Measurements from ENCODE around the gene PVR. TPM values are rescaled to one million over a fixed set of nuclear protein-coding genes. Genes with fewer than 3 reads are reported as not detected.
"Not testable (repeated sequence)": the region's sequence is repeated elsewhere in the genome, so short reads cannot be mapped to it uniquely, and the experiment has no call there.

PVR gene
- total RNA-seq, 2 donors from 2014 or later: 44.7 to 54.6 TPM

GRCh38 chr19:44607049-44607448 is 36.7 kb upstream of the PVR start:
- intact Hi-C loops (cut with DNase I): no loop called here
- Histone ChIP-seq H3K27ac (peak overlapping the region; percentile 40), H3K9me3 (no peaks in the 10 kb centered on the region), H3K4me3 (no peak overlapping the region), H3K9ac (ENCODE audit: low read depth in 2 of 2, low read length in 2 of 2) (no peak overlapping the region), H3K27me3 (no peaks in the 10 kb centered on the region), H3K4me1 (peaks cover 11% of the 10 kb centered on the region), H3K36me3 (no peaks in the 10 kb centered on the region)
- peak; percentile 64 for DNase-seq
- TF ChIP-seq CTCF (IDR thresholded peaks at IDR 0.05): no peak

GRCh38 chr19:44607917-44608316 is 35.8 kb upstream of the PVR start:
- Histone ChIP-seq H3K9me3 (no peaks in the 10 kb centered on the region), H3K4me3 (no peak overlapping the region), H3K4me1 (peaks cover 11% of the 10 kb centered on the region), H3K36me3 (no peaks in the 10 kb centered on the region), H3K27ac (peak overlapping the region; percentile 20), H3K9ac (ENCODE audit: low read depth in 2 of 2, low read length in 2 of 2) (no peak overlapping the region), H3K27me3 (no peaks in the 10 kb centered on the region)
- intact Hi-C loops (cut with DNase I): no loop called here
- DNase-seq: no peak
- TF ChIP-seq CTCF (IDR thresholded peaks at IDR 0.05): no peak

- H3K27me3 ChIP-seq: no peaks in the 10 kb centered on the region
- no peak overlapping the region for H3K9ac ChIP-seq (ENCODE audit: low read depth in 2 of 2, low read length in 2 of 2)
- intact Hi-C loops (cut with DNase I): no loop called here
- H3K4me1 ChIP-seq: peaks cover 11% of the 10 kb centered on the region
- no peaks in the 10 kb centered on the region for H3K9me3 ChIP-seq
- DNase-seq: peak; percentile 57
- no peak for TF ChIP-seq CTCF (IDR thresholded peaks at IDR 0.05)
- H3K4me3 ChIP-seq: no peak overlapping the region
- peak overlapping the region; percentile 20 for H3K27ac ChIP-seq
- H3K36me3 ChIP-seq: no peaks in the 10 kb centered on the region
These were observed 35.3 kb upstream of the PVR start for GRCh38 chr19:44608391-44608821.

- Histone ChIP-seq H3K9me3 (no peaks in the 10 kb centered on the region), H3K4me3 (no peak overlapping the region), H3K27me3 (no peaks in the 10 kb centered on the region), H3K4me1 (peaks cover 11% of the 10 kb centered on the region), H3K9ac (ENCODE audit: low read depth in 2 of 2, low read length in 2 of 2) (no peak overlapping the region), H3K27ac (no peak overlapping the region), H3K36me3 (no peaks in the 10 kb centered on the region)
- intact Hi-C loops (cut with DNase I): no loop called here
- TF ChIP-seq CTCF (IDR thresholded peaks at IDR 0.05): no peak
- DNase-seq: no peak
These were observed 34.5 kb upstream of the PVR start for GRCh38 chr19:44609219-44609618.

GRCh38 chr19:44610497-44610896 is 33.2 kb upstream of the PVR start:
- H3K27me3 ChIP-seq; H3K4me3 ChIP-seq; H3K9me3 ChIP-seq; H3K9ac ChIP-seq (ENCODE audit: low read depth in 2 of 2, low read length in 2 of 2); H3K36me3 ChIP-seq; intact Hi-C loops (cut with DNase I); DNase-seq; H3K27ac ChIP-seq: not testable (repeated sequence)
- H3K4me1 ChIP-seq: peaks cover 11% of the 10 kb centered on the region

- no peak for TF ChIP-seq CTCF (IDR thresholded peaks at IDR 0.05)
- intact Hi-C loops (cut with DNase I): no loop called here
- no peaks in the 10 kb centered on the region for H3K9me3 ChIP-seq
- H3K27ac ChIP-seq: no peak overlapping the region
- DNase-seq: no peak
- H3K4me1 ChIP-seq: peaks cover 11% of the 10 kb centered on the region
- no peaks in the 10 kb centered on the region for H3K27me3 ChIP-seq
- H3K36me3 ChIP-seq: no peaks in the 10 kb centered on the region
- H3K4me3 ChIP-seq: no peak overlapping the region
- H3K9ac ChIP-seq (ENCODE audit: low read depth in 2 of 2, low read length in 2 of 2): no peak overlapping the region
These were observed 31.9 kb upstream of the PVR start for GRCh38 chr19:44611812-44612295.
